ENCODE data around the gene PSMD1.

DNA sequence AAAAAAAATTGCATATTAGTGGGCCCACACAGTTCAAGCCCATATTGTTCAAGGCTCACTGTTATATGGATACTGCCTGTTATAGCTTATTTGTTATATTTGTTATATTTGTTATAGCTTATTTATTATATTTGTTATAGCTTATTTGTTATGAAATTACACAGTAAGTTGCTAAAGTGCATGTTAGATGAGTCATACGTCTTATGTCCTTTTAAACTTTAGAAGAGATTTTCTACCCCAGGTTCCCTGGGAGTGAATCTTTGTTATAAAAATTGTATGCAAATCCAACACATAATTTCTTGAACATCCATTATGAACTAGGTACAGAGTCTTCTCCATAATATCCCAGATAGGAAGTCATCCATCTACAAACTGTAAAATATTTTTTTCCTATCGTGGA is 46.1 kb downstream of the PSMD1 start:
- TF ChIP-seq POLR2A (IDR thresholded peaks at IDR 0.05) (no peak), EP300 (IDR thresholded peaks at IDR 0.05) (no peak), POLR2AphosphoS5 (IDR thresholded peaks at IDR 0.05) (no peak)
- TF ChIP-seq, protein P1, sequence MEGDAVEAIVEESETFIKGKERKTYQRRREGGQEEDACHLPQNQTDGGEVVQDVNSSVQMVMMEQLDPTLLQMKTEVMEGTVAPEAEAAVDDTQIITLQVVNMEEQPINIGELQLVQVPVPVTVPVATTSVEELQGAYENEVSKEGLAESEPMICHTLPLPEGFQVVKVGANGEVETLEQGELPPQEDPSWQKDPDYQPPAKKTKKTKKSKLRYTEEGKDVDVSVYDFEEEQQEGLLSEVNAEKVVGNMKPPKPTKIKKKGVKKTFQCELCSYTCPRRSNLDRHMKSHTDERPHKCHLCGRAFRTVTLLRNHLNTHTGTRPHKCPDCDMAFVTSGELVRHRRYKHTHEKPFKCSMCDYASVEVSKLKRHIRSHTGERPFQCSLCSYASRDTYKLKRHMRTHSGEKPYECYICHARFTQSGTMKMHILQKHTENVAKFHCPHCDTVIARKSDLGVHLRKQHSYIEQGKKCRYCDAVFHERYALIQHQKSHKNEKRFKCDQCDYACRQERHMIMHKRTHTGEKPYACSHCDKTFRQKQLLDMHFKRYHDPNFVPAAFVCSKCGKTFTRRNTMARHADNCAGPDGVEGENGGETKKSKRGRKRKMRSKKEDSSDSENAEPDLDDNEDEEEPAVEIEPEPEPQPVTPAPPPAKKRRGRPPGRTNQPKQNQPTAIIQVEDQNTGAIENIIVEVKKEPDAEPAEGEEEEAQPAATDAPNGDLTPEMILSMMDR (IDR thresholded peaks at IDR 0.05): no peak

Measured in suprapubic skin (tissue), 4 donors.